B cell (primary cell): ENCODE results near the gene ZSCAN31.

ENCODE experiments used
- EZH2 ChIP-seq: IDR thresholded peaks from 2 replicates; pipeline ENCODE4 v1.6.1; 2012; ENCODE audit warnings: borderline replicate concordance, low read depth, mild to moderate bottlenecking, moderate library complexity, low read length; ENCODE audit not compliant: insufficient read depth, poor library complexity, severe bottlenecking
- TF ChIP-seq, protein P1 (sequence below): fragments of 200-600 bp; IDR thresholded peaks from one replicate; pipeline ENCODE4 v1.8.0; 2022; ENCODE audit warnings: antibody characterized with exemption, mild to moderate bottlenecking

GRCh38 chr6:28349892-28350737 is 14.2 kb upstream of the ZSCAN31 start, which contains the start of gene ZKSCAN3:
- TF ChIP-seq, protein P1, sequence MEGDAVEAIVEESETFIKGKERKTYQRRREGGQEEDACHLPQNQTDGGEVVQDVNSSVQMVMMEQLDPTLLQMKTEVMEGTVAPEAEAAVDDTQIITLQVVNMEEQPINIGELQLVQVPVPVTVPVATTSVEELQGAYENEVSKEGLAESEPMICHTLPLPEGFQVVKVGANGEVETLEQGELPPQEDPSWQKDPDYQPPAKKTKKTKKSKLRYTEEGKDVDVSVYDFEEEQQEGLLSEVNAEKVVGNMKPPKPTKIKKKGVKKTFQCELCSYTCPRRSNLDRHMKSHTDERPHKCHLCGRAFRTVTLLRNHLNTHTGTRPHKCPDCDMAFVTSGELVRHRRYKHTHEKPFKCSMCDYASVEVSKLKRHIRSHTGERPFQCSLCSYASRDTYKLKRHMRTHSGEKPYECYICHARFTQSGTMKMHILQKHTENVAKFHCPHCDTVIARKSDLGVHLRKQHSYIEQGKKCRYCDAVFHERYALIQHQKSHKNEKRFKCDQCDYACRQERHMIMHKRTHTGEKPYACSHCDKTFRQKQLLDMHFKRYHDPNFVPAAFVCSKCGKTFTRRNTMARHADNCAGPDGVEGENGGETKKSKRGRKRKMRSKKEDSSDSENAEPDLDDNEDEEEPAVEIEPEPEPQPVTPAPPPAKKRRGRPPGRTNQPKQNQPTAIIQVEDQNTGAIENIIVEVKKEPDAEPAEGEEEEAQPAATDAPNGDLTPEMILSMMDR: no peak
- TF ChIP-seq EZH2: no peak
